CD4-positive, alpha-beta T cell treated with Interleukin-17A for 1 hour (primary cell): ENCODE data around the gene ITIH1.

ENCODE experiments used
- DNase-seq: peaks from one replicate; pipeline ENCODE4 v3.0.0-alpha.2; 2020

The ITIH1 gene

GRCh38 chr3:52817221-52817620 lies 39.8 kb downstream of the ITIH1 start:
- DNase-seq, result no peak

- no peak for DNase-seq
Observed at GRCh38 chr3:52817860-52818259, 40.5 kb downstream of the ITIH1 start.

GRCh38 chr3:52819936-52820335 lies 42.5 kb downstream of the ITIH1 start:
- no peak for DNase-seq

- no peak for DNase-seq
Observed at GRCh38 chr3:52820736-52821135, 43.3 kb downstream of the ITIH1 start.

GRCh38 chr3:52822363-52822762 lies 45.0 kb downstream of the ITIH1 start:
- no peak for DNase-seq

GRCh38 chr3:52824037-52824436 lies 46.6 kb downstream of the ITIH1 start:
- DNase-seq, result no peak

- DNase-seq, result no peak
Observed at GRCh38 chr3:52827441-52827840, 50.0 kb downstream of the ITIH1 start.

- DNase-seq, result no peak
Observed at GRCh38 chr3:52827866-52828376, 50.5 kb downstream of the ITIH1 start.

GRCh38 chr3:52829482-52829881 lies 52.1 kb downstream of the ITIH1 start:
- DNase-seq, result no peak

GRCh38 chr3:52829906-52830463 lies 52.6 kb downstream of the ITIH1 start:
- no peak for DNase-seq

- DNase-seq, result no peak
Observed at GRCh38 chr3:52830535-52831258, 53.3 kb downstream of the ITIH1 start, which contains the start of gene ITIH4. ITIH4 (minus strand) TSS chr3:52830672; CDS start chr3:52830642, 30 bp downstream.

GRCh38 chr3:52831500-52832301 lies 54.3 kb downstream of the ITIH1 start:
- no peak for DNase-seq

GRCh38 chr3:52833202-52833601 lies 55.8 kb downstream of the ITIH1 start:
- DNase-seq, result no peak

GRCh38 chr3:52834871-52835501 lies 57.6 kb downstream of the ITIH1 start, which contains the start of gene MUSTN1:
MUSTN1 (minus strand) TSS chr3:52835019; CDS start chr3:52834948, 71 bp downstream.
- DNase-seq, result no peak

- no peak for DNase-seq
Observed at GRCh38 chr3:52835766-52836470, 58.5 kb downstream of the ITIH1 start.

- DNase-seq, result no peak
Observed at GRCh38 chr3:52836471-52836845, 59.1 kb downstream of the ITIH1 start.

- no peak for DNase-seq
Observed at GRCh38 chr3:52836986-52837385, 59.6 kb downstream of the ITIH1 start.

GRCh38 chr3:52838561-52839267 lies 61.3 kb downstream of the ITIH1 start:
- DNase-seq, result peak; percentile 25

GRCh38 chr3:52839268-52839575 lies 61.8 kb downstream of the ITIH1 start:
- DNase-seq, result no peak

- no peak for DNase-seq
Observed at GRCh38 chr3:52839892-52840545, 62.6 kb downstream of the ITIH1 start.

GRCh38 chr3:52841211-52841980 lies 64.0 kb downstream of the ITIH1 start:
- no peak for DNase-seq
